NB4 (cell line): ENCODE data around the gene TEX9.
"Not testable (repeated sequence)": the region's sequence is repeated elsewhere in the genome, so short reads cannot be mapped to it uniquely, and the experiment has no call there.

Experiments
- POLR2A ChIP-seq: IDR thresholded peaks from 2 replicates; pipeline ENCODE4 v1.6.1; 2011; ENCODE audit warnings: mild to moderate bottlenecking; ENCODE audit not compliant: insufficient read length; ENCODE audit errors: extremely low read depth
- TF ChIP-seq, protein P1 (sequence below): IDR thresholded peaks from one replicate; pipeline ENCODE4 v1.5.1; 2012; ENCODE audit warnings: low read depth, low read length
- TF ChIP-seq, protein P2 (sequence below): IDR thresholded peaks from 2 replicates; pipeline ENCODE4 v1.6.1; 2011; ENCODE audit warnings: low read depth, low read length

DNA sequence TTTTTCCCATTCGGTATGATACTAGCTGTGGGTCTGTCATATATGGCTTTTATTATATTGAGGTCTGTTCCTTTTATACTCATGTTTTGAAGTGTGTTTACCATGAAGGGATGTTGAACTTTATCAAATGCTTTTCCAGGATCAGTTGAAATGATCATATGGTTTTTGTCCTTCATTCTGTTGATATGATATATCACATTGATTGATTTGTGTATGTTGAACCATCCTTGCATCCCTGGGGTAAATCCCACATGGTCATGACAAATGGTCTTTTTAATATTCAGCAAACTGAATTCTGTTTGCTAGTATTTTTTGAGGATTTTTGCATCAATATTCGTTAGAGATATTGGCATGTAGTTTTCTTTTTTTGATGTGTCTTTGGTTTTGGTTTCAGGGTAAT lies 12.6 kb downstream of the TEX9 start:
- TF ChIP-seq, protein P1, sequence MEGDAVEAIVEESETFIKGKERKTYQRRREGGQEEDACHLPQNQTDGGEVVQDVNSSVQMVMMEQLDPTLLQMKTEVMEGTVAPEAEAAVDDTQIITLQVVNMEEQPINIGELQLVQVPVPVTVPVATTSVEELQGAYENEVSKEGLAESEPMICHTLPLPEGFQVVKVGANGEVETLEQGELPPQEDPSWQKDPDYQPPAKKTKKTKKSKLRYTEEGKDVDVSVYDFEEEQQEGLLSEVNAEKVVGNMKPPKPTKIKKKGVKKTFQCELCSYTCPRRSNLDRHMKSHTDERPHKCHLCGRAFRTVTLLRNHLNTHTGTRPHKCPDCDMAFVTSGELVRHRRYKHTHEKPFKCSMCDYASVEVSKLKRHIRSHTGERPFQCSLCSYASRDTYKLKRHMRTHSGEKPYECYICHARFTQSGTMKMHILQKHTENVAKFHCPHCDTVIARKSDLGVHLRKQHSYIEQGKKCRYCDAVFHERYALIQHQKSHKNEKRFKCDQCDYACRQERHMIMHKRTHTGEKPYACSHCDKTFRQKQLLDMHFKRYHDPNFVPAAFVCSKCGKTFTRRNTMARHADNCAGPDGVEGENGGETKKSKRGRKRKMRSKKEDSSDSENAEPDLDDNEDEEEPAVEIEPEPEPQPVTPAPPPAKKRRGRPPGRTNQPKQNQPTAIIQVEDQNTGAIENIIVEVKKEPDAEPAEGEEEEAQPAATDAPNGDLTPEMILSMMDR, result not testable (repeated sequence)
- not testable (repeated sequence) for TF ChIP-seq POLR2A
- TF ChIP-seq, protein P2, sequence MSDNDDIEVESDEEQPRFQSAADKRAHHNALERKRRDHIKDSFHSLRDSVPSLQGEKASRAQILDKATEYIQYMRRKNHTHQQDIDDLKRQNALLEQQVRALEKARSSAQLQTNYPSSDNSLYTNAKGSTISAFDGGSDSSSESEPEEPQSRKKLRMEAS, result not testable (repeated sequence)
